ENCODE data around the gene ETV6.

The ETV6 gene

DNA sequence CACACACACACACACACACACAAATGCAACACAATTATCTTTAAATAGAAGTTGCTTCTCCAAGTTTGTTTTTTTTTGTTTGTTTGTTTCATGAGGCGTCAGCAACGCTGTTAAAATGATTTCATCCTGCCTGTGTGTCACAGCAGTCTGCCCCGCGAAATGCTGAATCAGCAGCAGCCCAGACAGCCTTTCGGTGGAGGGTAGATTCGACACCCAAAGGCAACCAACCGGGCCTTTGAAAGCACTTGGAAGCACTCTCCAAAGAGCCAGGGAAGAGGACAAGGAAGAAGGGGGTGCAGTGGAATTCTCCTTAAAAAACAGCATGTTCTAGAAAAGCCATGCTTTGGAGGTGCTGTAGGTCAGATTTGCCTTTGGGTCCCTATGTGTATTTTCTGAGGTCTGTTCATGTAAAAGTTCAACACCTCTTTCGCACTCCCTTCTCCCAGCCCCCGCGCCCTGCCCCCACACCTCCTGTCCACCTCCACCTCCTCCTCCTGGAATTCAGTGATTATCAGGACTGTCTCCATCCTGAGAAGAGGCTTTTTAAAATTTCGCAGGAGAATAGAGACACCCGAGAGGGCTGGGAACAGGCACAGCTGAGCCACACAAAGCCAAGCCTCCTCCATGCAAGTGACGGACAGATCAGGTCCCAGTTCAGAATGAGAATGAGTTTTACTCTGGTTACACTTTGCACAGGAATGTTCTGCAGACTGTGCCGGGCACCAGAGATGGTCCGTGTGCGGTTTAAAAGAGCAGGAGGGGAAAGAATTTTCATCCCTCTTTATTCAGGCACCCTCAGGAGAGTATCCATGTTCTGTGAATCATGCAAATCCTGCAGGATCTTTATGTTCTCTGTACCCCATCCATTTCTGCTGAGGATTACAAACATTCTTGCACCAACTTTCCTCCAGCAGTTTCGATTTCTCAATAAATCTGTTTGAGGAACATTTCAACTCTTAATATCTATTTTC is 177.9 kb downstream of the ETV6 start:
- no peaks in the 10 kb centered on the region for H3K27me3 ChIP-seq (replicated peaks)
- H3K27ac ChIP-seq = no peak overlapping the region
- TF ChIP-seq, protein P1, sequence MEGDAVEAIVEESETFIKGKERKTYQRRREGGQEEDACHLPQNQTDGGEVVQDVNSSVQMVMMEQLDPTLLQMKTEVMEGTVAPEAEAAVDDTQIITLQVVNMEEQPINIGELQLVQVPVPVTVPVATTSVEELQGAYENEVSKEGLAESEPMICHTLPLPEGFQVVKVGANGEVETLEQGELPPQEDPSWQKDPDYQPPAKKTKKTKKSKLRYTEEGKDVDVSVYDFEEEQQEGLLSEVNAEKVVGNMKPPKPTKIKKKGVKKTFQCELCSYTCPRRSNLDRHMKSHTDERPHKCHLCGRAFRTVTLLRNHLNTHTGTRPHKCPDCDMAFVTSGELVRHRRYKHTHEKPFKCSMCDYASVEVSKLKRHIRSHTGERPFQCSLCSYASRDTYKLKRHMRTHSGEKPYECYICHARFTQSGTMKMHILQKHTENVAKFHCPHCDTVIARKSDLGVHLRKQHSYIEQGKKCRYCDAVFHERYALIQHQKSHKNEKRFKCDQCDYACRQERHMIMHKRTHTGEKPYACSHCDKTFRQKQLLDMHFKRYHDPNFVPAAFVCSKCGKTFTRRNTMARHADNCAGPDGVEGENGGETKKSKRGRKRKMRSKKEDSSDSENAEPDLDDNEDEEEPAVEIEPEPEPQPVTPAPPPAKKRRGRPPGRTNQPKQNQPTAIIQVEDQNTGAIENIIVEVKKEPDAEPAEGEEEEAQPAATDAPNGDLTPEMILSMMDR (IDR thresholded peaks at IDR 0.05; ENCODE audit: low read depth, low read length, missing control alignments) = no peak
- in situ Hi-C loops (cut with HindIII; ENCODE audit: low pct_ligation_motif_present, low sequenced_read_pairs) = no loop called here
- H3K36me3 ChIP-seq (replicated peaks) = no peaks in the 10 kb centered on the region
- no peak for DNase-seq
- no peak overlapping the region for H3K4me3 ChIP-seq (ENCODE audit: low read depth, low read length)

DNA sequence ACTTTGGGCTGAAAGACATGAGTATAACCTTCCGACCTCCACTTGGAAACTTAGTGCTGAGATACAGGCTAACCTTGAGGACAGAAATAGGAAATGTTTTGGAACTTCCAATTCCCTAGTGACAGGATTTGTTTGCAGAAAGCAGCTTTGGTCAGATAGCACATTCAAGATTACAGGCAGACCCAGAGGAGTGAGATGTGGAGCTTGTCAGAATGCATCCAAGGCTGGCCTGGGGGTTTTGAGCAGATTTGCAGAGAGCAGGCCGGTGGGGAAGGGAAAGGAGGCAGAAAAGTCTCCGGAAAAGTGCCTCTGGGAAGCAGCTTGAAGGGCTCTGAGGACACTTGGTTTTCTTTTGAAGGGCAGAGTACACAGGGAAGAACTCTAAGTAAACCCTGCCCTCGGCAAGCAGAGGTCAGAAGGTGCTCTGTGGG is 180.3 kb downstream of the ETV6 start:
- no peak for DNase-seq
- no peaks in the 10 kb centered on the region for H3K36me3 ChIP-seq (replicated peaks)
- H3K27me3 ChIP-seq (replicated peaks) = no peaks in the 10 kb centered on the region
- H3K4me3 ChIP-seq (ENCODE audit: low read depth, low read length) = no peak overlapping the region
- H3K27ac ChIP-seq = no peak overlapping the region
- TF ChIP-seq, protein P1 (IDR thresholded peaks at IDR 0.05; ENCODE audit: low read depth, low read length, missing control alignments) = no peak
- in situ Hi-C loops (cut with HindIII; ENCODE audit: low pct_ligation_motif_present, low sequenced_read_pairs) = no loop called here

DNA sequence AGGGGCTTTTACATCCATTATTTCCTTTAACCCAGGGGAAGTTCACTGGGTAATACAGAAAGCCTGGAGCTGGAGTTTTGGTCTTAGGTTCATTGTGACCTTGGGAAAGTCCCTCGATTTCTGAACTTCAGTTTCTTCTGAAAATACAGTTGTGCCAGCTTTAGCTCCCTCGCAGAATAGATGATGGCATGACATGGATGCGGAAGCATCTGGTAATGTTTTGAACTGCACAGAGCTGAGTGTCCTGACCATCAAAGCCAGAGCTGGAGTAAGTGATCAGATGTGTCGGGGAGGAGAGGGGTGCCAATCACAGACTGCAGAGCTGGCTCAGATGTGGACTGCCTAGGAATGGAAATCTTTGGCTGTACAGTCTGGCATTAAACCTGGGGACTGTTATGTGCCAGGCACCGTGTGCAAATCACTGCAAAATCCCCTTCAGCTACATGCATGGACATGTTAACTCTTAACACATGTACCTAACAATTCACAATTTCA is 180.9 kb downstream of the ETV6 start:
- H3K36me3 ChIP-seq (replicated peaks) = no peaks in the 10 kb centered on the region
- H3K27ac ChIP-seq = no peak overlapping the region
- no peak for DNase-seq
- in situ Hi-C loops (cut with HindIII; ENCODE audit: low pct_ligation_motif_present, low sequenced_read_pairs) = no loop called here
- TF ChIP-seq, protein P1 (IDR thresholded peaks at IDR 0.05; ENCODE audit: low read depth, low read length, missing control alignments) = no peak
- H3K4me3 ChIP-seq (ENCODE audit: low read depth, low read length) = no peak overlapping the region
- H3K27me3 ChIP-seq (replicated peaks) = no peaks in the 10 kb centered on the region

DNA sequence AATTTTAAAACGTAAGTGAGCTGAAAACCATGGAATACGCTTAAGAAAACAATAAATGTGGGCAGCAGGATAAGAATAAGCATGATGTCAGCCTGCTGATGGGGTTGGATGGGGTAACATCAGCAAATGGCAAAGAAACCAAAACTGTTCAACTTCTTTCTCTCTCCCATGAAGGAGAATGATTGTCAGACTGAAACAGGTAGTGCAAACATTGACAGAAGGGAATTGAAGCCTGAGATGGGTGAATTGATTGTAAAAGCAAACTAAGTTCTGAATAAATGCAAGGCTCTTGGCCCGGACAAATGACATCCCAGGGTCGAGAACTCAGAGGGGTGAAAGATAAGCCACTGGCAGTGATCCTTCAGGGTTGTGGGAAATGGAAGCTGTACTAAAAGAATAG is 182.6 kb downstream of the ETV6 start:
- H3K27me3 ChIP-seq (replicated peaks) = no peaks in the 10 kb centered on the region
- in situ Hi-C loops (cut with HindIII; ENCODE audit: low pct_ligation_motif_present, low sequenced_read_pairs) = no loop called here
- DNase-seq = no peak
- H3K27ac ChIP-seq = no peak overlapping the region
- no peak overlapping the region for H3K4me3 ChIP-seq (ENCODE audit: low read depth, low read length)
- TF ChIP-seq, protein P1 (IDR thresholded peaks at IDR 0.05; ENCODE audit: low read depth, low read length, missing control alignments) = no peak
- no peaks in the 10 kb centered on the region for H3K36me3 ChIP-seq (replicated peaks)

DNA sequence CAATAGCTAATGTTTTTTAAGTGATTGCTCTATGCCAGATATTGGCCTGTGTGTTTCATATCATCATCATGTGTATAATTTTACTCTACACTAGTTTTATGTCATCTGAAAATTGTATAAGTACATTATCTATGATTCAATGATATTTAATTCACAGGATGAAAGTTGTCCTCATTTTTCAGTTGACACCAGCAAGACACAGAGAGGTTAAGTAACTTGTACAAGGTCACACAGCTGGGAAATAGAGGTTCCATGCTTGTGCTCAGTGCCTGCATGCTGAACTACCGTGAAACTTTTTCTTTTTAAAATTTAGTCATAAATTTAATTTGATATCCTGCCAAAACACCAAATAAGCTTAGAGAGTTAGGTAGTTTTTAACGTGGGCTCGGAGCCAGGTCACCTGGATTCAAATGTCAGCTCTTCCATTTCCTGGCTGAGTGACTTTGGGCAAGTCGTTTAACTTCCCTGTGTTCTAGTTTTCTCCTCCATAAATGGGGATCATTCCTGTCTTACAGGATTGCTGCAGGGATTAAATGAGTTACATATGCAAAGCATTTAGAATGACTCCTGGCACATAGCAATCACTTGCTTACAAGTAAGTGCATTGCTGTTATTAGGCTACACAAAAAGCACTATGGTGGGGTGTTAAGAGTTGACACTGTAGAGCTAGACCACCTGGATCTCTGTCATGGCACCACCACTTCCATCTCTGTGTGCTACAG is 183.9 kb downstream of the ETV6 start:
- in situ Hi-C loops (cut with HindIII; ENCODE audit: low pct_ligation_motif_present, low sequenced_read_pairs) = no loop called here
- Histone ChIP-seq H3K27me3 (replicated peaks) (no peaks in the 10 kb centered on the region), H3K36me3 (replicated peaks) (no peaks in the 10 kb centered on the region), H3K27ac (no peak overlapping the region), H3K4me3 (ENCODE audit: low read depth, low read length) (no peak overlapping the region)
- TF ChIP-seq, protein P1 (IDR thresholded peaks at IDR 0.05; ENCODE audit: low read depth, low read length, missing control alignments) = no peak
- no peak for DNase-seq

All from brain microvascular endothelial cell (primary cell).